Right renal pelvis (tissue), 4 donors: Measurements from ENCODE around the gene RILP. TPM values are rescaled to one million over a fixed set of nuclear protein-coding genes. Genes with fewer than 3 reads are reported as not detected.
A peak's percentile ranks its signal among the peaks of the same experiment; 100 is the strongest.

ENCODE experiments used
- DNase-seq, 4 donors: peaks; one replicate each; pipeline ENCODE4 v3.0.0-alpha.2; 2013; ENCODE audit warnings: low read depth in 4 of 4, low spot score in 3 of 4, missing footprints in 1 of 4
- polyA plus RNA-seq, 4 donors: library from polyadenylated mRNA; unstranded; fragments of 120-200 nt; gene quantifications; one replicate each; pipeline ENCODE4 v1.2.1, GENCODE V29; 2013; ENCODE audit not compliant: insufficient read length in 4 of 4

Gene RILP
- polyA plus RNA-seq, 4 donors = 4.1 to 5.4 (median 4.2) TPM

GRCh38 chr17:1634841-1635650 is 14.6 kb downstream of the RILP start:
- no peak for DNase-seq

DNA sequence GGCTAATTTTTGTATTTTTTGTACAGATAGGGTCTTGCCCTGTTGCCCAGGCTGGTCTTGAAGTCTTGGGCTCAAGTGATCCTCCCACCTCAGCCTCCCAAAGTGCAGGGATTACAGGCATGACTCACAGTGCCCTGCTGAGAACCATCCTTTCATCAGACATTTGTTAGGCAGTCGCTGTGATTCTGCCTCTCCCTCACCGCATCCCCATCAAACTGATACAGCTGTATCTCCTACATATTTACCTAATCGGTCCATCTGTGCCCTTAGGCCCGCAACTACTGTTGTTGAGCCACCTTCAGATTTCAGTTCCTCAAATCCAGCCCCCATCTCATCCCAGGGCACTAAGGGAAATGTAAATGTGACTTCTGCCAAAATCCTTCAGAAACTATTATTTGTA is 19.0 kb downstream of the RILP start:
- no peak for DNase-seq

- no peak for DNase-seq
Measured at GRCh38 chr17:1629504-1630310, 20.0 kb downstream of the RILP start.

GRCh38 chr17:1628856-1629503 is 20.7 kb downstream of the RILP start:
- DNase-seq = peak; percentile 87 to 92 (median 88)

- DNase-seq = peak in 2 of 4 donors; percentile 81 to 85
Measured at GRCh38 chr17:1627982-1628855, 21.4 kb downstream of the RILP start, which contains the start of gene SLC43A2. TSS of gene SLC43A2 (minus strand) at chr17:1628834. CDS start at chr17:1627874, 960 bp downstream.

DNA sequence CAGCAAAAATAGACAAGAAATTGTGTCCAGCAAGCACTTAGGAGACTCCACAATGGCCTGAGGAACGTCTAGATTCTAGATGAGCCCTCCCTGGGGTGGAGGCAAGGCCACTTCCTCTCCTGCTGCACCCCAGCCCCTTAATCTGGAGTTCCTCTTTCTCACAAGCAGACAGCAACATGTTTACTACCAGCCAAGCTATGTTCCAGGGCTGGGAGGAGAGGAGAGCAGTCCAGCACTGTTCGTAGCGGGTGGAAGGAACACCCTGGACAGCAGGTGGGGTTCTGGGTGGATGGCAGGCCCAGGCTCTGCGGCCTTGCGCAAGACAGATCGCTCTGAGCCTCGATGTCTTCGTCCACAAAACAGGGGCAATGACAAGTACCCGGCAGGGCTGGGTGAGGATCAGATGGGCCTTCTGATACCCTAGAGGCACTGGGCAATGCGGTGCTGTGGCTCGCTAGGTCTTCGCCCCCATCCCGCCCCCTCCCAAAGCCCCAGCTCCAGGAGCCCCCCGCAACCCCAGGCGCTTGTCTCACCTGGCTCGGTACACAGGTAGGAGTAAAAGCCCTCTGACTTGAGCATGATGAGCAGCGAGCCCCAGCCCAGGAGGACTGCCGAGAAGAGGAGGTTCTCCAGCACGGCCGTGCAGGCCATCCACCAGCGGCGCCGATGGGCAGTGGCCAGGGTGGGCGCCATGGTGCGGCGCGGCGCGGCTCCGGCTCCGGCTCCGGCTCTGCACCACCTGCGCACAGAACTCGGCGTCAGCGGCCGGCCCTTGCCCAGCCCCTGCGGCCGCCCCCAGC is 22.3 kb downstream of the RILP start:
- DNase-seq = no peak

GRCh38 chr17:1626333-1626732 is 23.3 kb downstream of the RILP start:
- DNase-seq = no peak

DNA sequence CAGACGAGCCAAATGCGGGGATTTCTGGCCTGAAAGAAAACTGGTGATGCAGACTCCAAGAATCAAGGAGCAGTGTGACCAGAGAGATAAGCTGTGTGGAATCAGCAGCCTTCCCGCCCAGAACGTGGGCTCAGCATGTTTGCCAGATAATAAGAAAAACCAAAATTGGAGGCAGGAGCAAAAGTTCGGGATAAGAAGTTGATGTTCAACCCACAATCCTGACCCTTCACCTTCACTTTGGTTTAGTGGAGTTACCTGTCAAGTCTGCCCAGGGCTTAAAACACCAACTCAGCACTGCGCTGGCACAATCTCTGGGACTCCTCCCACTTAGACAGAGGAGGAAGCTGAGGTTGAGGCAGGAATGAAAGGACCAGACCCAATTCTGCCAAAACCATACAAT is 24.1 kb downstream of the RILP start:
- DNase-seq = no peak

GRCh38 chr17:1625053-1625452 is 24.6 kb downstream of the RILP start:
- DNase-seq = no peak

DNA sequence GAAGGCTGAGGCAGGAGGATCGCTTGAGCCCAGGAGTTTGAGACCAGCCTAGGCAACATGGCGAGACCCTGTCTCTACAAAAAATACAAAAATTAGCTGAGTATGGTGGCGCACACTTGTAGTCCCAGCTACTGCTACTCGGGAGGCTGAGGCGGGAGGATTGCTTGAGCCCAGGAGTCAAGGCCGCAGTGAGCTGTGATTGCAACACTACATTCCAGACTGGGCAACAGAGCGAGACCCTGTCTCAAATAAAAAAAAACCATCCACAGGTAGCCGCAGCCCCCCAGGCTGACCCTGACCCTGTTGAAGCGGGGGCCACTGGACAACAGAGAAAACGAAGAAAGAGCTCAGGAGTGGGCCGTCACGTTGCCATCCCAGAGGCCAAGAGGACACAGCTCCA is 25.0 kb downstream of the RILP start:
- DNase-seq = no peak

- DNase-seq = no peak
Measured at GRCh38 chr17:1623057-1623630, 26.5 kb downstream of the RILP start.

- DNase-seq = no peak
Measured at GRCh38 chr17:1621273-1621954, 28.3 kb downstream of the RILP start.

- no peak for DNase-seq
Measured at GRCh38 chr17:1620486-1620885, 29.2 kb downstream of the RILP start.

GRCh38 chr17:1617620-1618174 is 32.0 kb downstream of the RILP start:
- no peak for DNase-seq

DNA sequence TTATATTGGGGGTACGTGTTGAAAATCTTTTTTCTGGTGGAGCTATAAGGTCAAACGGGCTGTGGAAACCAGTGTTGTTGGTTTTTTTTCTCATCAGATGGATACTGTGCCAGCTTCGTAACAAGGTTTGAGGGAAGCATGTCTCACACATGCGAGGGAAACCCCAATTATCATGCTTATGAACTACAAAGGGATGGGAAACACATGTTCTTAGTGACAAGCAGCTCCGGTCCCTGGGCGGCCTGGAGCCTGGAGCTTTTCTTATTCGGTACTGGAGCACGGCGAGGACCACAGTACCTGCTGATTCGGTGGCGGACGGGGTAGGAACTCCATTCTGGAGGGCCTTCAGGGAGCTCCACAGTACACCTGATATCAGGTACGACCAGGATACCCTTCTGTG is 33.6 kb downstream of the RILP start:
- DNase-seq = no peak

GRCh38 chr17:1612400-1612799 is 37.3 kb downstream of the RILP start:
- no peak for DNase-seq

GRCh38 chr17:1611715-1612114 is 38.0 kb downstream of the RILP start:
- DNase-seq = no peak

DNA sequence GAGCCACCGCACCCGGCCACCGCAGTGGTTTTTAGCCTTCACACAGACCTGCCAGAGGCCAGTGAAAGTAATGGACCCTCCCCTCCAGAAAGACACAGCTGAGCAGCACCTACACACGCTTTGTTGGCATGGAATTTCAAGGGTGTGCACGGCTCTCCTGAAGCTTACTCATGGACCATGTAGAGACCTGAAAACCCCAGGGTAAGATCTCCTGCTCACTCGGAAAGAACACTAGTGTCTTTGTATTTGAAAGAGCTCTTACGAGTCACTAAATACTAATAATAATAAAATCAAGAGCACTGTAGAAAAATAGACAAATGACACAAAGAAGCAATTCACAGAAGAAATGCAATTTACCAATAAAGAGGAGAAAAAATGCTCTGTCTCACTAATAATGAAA is 41.0 kb downstream of the RILP start:
- no peak for DNase-seq
